GM12801 (cell line): ENCODE results near the gene GLIS1.

ENCODE experiments used
- CTCF ChIP-seq: IDR thresholded peaks from one replicate; pipeline ENCODE4 v1.5.1; 2011; ENCODE audit warnings: control low read depth; ENCODE audit not compliant: insufficient read length; ENCODE audit errors: extremely low read depth

Gene GLIS1

GRCh38 chr1:53731043-53731600 is 7.8 kb downstream of the GLIS1 start:
- no peak for TF ChIP-seq CTCF

- TF ChIP-seq CTCF = no peak
Observed at GRCh38 chr1:53730224-53730865, 8.6 kb downstream of the GLIS1 start.

- TF ChIP-seq CTCF = no peak
Observed at GRCh38 chr1:53729456-53730223, 9.3 kb downstream of the GLIS1 start.

- no peak for TF ChIP-seq CTCF
Observed at GRCh38 chr1:53728702-53729455, 10.1 kb downstream of the GLIS1 start.

- no peak for TF ChIP-seq CTCF
Observed at GRCh38 chr1:53728196-53728595, 10.8 kb downstream of the GLIS1 start.

GRCh38 chr1:53727461-53728092 is 11.4 kb downstream of the GLIS1 start:
- TF ChIP-seq CTCF = no peak
